OCI-M2 (cell line): ENCODE data around the gene ZKSCAN4.

Experiments used
- DNase-seq: peaks from one replicate; lab custom pipeline; 2025; ENCODE audit not compliant: unreplicated experiment; lab: John Stamatoyannopoulos, UW

Gene ZKSCAN4

DNA sequence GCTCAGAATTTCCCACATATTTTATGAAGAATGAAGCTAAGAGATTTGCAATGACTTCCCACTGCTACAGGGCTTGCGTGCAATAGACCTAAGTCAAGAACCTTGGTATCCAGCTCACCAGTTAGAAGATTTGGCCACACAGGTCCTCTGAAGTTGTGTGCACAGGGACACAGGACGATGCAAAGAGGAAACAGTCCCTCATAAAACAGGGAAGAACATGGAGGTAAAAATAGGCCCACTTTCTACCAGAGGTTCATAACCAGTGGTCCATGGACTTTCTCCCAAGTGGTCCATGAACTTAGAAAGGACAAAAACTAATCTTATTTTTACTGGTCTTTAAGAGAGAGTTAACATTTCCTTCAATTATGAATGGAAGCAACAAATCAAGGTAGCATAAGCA is 1.3 kb downstream of the ZKSCAN4 start:
- DNase-seq = no peak

DNA sequence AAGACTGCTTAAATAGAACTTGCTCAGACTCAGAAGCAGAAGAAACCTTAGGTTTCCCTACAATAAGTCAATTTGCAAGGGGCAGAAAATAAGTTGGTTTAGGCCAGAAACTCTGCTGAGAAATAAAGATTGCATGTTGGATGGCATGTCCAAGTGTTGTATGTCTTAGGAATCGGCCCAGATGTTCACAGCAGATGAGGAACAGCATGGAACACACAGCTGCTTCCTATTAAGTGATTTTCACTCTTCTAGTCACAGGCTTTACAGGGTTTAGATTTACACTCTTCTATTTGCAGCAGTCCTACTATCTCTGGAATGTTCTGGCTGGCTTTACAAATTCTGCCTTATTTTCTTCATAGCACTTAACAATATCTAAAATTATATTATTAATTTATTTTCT is 3.2 kb downstream of the ZKSCAN4 start:
- no peak for DNase-seq

DNA sequence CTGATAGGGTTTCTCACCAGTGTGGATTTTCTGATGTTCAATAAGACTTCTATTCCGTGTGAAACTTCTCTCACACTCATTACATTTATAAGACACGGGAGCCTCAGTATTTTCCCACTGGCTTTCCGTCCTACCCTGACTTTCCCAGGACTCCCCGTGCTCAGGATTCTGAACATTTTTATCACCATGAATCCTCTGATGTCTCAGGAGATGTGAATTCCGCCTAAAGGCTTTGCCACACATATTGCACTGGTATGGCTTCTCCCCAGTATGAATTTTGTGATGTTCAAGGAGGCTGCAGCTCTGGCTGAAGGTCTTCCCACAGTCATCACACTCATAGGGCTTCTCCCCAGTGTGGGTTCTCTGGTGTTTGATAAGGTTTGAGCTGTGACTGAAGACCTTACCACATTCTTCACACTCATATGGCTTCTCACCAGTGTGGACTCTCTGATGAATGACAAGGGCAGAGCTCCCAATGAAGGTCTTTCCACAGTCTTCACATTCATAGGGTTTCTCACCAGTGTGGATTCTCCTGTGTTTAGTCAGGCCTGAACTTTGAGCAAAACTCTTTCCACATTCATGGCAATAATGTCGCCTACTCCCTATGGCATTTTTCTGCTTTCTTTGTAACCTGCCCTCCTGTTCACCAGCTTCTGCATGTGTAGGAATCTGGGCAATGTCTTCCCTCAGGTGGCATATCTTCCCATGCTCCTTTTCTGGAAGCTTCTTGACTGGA is 6.7 kb downstream of the ZKSCAN4 start:
- no peak for DNase-seq

DNA sequence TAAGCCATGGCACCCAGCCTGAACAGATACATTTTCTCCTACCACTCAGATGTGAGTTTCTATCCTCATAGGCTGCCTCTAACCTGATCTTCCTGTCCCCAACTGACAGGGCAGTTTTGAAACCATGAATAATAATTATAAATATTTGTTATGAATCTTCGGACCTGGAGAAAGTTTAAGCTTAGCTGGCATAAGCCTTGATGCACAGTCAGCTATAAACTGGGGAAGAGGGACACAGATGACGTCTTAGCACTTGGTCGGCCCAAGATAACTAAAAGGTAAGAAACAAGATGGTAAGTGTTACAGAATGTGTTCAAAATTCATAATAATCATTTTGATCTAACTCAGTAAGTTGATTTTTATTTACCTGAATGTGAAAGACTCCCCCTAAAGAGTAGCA is 8.1 kb downstream of the ZKSCAN4 start:
- DNase-seq = no peak

DNA sequence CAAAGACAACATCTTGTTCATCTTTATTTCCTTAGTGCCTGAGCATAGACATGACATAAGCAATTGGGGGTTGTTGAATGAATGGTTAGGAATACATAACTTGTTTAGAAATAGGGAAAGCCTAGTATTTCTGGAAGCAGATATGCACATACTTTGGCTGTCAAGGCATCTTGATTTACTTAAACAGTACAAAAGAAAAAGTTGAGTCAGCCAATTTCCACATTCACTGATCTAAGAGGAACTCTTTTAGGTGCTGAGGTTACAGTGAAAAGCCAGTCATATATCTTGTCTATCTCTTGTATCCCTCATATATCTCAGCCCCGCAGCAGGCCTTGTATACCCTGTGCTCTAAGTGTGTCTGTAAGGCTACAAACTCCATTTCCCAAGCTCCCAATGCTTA is 11.6 kb downstream of the ZKSCAN4 start:
- no peak for DNase-seq

DNA sequence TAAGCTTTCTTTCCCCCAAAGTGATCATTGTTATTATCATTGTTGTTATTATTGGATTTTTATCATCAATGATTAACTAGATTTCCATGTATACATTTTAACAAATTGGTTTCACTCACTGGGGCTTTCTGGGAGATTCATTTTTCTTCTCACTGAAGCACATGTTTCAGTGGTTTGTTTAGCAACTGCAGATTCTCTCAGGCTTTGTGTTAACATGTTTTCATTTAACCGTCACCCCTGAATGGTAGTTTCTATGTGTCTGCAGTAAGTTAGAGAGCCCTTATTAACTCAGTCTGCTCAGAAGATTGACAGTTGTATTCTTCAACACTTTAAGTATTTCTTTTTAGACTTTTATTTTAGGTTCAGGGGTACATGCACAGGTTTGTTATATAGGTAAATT is 12.4 kb downstream of the ZKSCAN4 start:
- DNase-seq = no peak

DNA sequence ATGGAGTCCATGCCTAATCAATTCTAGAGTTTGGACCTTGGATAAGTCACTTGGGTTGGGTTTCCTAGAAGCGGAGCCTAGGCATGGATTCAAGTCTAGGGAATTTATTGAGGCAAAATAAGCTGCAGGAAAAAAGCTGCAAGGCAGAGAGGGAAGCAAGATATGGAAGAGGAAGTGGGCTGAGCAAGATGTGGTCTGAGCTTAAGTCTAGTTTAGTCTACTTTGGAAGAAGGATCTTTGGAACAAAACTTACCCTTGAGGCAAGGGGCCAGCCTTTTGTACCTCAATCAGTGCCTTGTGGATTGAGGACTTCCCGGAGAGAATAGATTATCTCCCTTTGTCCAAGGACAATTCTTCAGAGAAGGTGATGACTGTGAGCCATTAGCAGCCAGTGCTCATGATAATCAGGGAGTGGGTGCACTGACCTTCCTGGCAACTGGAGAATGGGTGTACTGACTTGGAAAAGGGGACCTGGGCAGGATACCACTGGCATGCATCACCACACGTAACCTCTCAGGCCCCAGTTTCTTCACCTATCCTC is 16.1 kb downstream of the ZKSCAN4 start:
- no peak for DNase-seq

DNA sequence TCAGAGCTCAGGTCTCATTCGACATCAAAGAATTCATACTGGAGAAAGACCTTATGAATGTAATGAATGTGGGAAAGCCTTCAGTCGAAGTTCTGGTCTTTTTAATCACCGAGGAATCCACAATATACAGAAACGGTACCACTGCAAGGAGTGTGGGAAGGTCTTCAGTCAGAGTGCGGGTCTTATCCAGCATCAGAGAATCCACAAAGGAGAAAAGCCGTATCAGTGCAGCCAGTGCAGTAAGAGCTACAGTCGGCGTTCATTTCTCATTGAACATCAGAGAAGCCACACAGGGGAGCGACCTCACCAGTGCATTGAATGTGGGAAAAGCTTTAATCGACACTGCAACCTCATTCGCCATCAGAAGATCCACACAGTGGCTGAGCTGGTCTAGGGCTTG is 19.3 kb downstream of the ZKSCAN4 start:
- DNase-seq = no peak

DNA sequence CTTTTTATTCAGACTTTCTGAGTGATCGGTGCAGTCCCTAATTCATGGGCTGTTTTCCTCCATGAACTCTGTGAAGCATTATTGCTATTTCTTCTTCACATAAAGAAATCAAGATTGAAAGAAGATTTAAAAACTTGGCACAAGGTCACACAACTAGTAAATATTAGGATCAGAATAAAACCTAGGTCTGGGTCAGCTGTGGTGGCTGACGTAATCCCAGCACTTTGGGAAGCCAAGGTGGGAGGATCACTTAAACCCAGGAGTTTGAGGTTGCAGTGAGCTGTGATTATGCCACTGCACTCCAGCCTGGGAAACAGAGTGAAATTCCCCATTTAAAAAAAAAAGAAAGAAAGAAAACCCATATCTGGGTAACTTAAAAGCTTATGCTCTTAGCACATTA is 25.6 kb downstream of the ZKSCAN4 start:
- DNase-seq = no peak

DNA sequence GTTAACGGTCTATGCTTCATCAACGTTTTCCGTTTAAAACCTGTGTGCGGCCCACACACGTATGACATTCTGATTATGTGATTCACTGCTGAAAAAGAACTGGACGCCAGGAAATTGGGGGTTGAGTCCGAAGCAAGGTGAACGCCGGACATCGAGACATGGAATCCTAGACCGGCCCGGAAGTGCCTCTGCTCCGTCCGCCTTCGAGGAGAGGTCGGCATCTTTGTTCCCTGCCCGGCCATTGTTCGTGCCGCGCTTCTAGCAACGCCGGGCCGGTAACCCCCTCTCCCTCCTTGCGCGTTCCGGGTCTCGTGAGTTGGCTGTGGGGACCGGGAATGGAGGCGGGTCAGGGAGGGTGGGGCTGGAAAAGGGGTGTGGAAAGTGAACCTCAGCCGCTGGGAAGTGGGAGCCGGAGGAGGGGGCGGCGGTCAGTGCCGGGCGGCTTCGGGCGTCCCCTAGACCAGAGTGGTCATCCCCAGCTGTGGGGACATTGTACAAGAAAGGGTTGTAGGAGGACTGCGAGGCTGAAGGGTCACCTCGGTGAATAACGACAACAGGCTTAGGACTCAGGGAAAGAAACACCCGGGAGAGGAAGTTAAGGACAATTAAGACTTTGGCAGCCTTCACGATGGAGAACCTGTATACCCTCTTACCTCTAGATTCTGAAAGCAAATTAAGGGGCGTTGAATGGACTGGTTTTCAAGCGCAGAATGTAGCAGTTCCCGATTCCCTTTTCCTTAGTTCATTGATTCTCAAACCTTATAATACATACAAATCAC is 26.8 kb downstream of the ZKSCAN4 start, which contains the start of gene ZSCAN9:
TSS of gene ZSCAN9 (plus strand) at position 220 of the 779 bp plus-strand sequence. CDS start 1,810 bp downstream, outside the sequence.
- no peak for DNase-seq

DNA sequence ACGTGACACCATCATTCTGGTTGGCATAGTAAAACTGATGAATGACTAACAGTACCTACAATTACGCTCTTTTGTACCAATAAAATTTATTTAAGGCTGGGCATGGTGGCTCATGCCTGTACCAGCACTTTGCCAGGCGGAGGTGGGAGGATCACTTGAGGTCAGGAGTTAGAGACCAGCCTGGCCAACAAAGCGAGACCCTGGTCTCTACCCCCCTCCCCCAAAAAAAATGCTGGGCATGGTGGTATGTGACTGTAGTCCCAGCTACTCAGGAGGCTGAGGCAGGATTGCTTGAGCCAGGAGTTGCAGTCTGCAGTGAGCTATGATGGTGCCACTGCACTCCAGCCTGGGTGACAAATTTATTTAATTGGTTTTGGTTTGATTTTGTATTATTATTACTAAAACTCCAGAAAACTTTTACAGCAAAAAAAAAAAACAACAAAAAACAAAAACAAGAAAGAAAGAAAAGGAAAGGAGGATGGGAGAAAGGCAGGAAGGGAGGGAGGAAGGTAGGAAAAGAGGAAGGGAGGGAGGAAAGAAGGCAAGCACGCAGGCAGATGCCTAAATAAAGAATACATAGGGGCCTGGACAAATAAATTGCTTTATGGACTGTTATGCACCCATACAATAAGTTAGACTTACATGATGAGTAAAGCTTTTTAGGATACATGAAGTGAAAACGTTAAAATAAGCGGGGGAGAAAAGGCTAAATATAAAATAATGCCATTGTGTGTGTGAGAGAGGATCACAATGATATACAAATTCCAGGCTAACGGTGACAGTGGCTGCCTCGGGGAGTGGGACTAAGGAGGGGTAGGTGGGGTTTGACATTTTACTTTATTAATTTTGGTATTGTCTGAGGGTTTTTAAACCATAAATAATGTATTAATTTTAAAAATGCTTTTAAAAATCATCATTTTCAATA is 27.7 kb downstream of the ZKSCAN4 start:
- DNase-seq = no peak

DNA sequence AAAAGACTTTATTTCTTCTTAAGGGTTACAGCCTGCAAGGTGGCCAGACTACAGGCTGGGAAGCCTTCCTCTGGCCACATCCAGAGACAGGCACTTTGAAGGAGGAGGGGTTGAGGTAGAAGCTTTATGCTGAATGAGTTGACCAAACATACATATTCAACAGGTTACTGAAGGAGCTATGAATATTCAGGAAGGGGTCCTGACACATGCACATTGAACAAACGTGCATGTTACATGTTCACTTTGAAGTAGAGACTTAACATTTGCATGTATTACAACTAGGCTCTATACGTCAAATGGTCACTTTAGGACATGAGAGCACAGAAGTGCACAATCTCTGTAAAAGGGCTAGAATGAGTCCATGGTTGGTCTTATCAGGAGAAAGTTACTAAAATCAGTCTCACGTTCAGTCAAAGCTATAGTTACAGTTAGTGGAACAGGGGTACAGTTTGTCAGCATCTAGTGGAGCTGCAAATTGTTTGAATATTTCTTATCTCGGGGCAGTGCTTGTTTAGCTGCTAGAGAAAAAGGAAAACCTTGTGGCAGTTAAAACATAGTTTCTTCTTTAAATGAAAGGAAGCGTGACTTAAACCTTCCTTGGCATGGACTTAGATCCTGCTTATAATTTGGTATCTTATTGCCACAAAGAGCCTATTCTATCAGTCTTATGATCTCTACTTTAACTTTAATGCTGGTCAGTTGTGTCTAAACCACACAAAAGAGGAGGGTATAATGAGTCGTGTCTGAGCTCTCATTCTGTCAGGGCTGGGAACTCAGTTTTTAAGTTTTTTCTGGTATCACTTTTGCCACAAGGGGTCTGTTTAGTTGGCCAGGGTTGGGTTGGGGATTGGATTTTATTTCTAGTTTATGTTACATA is 31.6 kb downstream of the ZKSCAN4 start:
- peak; percentile 62 for DNase-seq

DNA sequence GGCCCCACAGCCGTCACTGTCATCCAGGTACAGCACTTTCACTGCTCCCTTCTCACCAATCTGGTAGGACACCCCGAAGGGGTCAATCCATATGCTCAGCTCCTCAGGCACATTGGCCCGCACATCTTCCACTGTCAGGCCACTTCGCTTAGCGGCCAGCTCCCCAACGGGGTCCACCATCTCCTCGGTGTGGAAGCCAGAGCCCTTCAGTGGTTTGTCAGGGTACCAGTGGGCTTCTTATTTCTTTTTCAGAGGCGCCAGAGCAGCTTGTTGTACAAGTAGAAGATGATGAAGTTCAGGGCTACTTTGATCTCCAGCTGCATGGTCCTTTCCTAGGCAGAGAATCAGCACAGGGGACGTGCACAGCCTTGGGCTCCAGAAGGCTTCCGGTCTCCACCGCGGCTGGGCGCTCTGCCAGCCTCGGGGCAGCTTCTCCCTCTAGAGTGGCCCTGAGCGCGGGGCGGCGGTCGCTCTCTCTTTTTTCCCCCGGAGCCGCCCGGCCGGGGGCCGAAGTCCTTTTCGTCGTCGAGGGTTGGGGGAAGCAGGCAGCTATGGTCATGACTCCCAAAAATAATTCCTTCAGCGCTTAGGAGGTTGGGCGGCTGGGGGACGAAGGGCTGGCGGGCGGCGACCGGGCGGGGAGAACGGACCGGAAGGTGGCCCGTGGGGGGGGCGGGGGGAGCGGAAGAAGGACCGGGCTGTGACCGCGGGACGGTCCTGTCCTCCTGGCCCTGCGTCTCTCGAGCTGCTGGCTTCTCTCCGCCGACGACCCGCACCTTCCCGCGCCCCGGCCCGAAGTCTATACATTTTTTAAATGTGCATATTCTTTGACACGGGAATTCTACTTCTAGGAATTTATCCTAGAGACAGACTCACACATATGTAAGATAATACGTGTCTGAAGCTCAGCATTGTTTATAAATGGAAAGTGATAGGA is 33.5 kb downstream of the ZKSCAN4 start:
- DNase-seq = no peak

DNA sequence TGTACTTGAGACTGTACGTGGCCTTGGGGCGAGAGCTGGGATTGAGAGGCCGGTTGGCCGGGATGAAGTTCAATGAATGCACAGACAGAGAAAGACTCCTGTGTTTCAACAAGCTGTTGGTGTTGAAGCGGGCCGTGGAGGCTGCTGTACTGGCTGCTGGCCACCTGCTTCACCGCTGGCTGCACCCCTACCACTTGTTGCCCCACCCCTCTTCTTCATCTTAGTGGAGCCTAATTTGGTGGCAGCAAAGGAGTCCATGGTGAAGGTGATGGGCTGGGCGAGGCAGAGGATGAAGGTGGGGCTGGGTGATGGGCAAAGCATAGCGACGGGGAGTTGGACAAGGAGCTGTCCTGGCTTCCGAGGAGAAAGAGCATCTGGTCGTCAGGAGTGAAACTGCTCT is 34.2 kb downstream of the ZKSCAN4 start:
- no peak for DNase-seq

DNA sequence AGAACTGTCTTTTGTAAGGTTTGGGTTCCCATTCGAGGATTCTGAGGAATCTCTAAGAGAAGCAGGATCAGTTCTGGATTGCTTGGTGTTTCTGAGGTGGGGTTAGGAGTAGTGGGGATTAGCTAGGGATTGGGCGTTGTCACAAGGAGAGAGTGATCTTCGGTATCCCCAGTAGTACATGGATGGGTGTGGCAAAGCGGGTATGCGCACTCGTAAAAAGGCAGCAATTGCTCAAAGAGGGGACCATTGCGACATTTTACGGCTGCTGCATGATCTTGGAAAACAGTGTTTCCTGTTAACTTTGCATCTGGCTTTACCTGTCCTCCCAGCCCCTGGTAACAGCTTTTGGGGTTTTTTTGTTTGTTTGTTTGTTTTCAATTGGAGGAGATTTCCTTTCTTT is 36.6 kb downstream of the ZKSCAN4 start:
- no peak for DNase-seq

DNA sequence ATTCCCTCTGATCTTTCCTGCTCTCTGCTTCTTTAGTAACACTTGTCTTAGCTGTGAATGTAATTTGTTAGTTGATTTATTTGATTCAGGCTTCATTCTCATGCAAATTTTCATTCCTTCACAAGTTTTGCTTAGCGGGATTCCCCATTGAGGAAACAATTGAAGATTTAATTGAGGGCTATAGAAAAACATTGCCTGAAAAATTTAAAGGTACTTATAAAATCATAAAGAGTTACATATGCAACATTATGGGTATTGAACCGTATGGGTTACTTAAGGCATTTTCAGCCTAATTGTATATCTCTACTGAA is 38.9 kb downstream of the ZKSCAN4 start:
- DNase-seq = no peak

DNA sequence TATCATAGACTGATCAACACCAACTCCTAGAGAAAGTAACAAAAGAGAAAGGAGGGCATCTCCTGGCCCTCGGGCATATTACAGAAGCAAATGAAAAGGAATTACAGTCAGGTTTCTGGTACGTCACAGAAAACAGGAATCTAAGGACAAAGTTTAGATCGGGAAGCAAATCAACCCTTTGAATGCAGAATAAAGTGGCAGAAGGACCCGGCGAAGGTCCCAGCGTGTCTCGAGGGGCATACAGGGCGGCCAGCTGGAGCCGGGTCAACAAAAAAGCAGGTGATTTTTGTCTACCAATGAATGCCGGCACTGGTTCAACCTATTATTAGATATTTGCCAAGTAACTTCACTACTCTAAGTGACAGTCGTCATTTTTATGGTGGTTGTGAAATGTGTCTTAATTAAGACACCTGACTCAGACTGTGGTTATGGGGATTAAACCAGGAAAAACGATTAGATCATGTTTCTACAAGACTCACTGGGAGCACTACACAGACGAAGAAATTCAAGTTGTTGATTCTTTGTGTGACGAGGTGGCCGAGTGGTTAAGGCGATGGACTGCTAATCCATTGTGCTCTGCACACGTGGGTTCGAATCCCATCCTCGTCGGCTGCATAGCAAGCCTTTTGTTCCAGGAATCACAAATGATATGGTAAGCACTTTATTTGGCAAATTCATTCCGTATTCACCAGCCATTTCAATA is 39.4 kb downstream of the ZKSCAN4 start:
- DNase-seq = peak; percentile 93

DNA sequence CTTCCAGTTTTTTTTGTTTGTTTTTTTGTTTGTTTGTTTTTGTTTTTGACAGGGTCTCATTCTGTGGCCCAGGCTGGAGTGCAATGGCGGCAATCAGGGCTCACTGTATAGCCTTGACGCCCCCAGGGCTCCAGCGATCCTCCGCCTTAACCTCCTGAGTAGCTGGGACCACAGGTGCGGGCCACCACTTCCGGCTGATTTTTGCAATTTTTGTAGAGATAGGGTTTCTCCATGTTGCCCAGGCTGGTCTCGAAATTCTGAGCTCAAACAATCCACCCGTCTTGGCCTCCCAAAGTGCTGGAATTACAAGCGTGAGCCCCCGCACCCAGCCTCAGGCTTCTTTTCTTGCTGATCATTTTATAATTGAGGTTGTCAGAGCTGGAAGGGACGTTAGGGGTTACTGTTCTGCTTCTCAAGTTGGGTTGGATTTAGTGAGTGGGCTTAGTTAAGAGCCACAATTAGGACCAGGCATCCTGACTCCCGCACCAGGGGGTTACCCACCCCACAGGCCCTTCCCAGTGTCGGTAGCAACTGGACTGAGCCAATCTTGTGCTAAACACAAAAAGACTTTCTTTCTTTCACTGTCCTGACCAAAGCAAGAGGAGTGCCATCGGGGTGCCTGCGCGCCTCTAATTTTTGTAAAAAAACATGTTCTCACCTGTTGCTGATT is 40.1 kb downstream of the ZKSCAN4 start:
- no peak for DNase-seq
